Measurements from ENCODE around the gene CEP63. TPM values are rescaled to one million over a fixed set of nuclear protein-coding genes. Genes with fewer than 3 reads are reported as not detected.

CEP63 gene
- total RNA-seq, 4 donors from 2014 or later = 21.3 to 26.5 (median 24.3) TPM

GRCh38 chr3:134522541-134522940, 36.7 kb downstream of the CEP63 start:
- Histone ChIP-seq H3K4me1 (peaks cover under 1 to 3% of the 10 kb centered on the region in 2 donors), H3K36me3 (no peaks in the 10 kb centered on the region)
- TF ChIP-seq POLR2A (IDR thresholded peaks at IDR 0.05) (no peak), CTCF (IDR thresholded peaks at IDR 0.05) (no peak)

DNA sequence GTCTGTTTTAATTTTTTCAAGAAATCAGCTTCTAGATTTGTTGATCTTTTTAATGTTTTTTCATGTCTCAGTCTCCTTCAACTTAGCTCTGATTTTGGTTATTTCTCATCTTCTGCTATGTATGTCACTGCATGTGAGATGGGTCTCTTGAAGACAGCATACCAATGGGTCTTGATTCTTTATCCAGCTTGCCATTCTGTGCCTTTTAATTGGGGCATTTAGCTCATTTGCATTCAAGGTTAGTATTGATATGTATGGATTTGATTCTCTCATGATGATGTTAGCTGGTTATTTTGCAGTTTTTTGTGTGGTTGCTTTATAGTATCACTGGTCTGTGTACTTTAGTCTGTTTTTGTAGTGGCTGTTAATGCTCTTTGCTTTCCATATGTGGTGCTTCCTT, 39.4 kb downstream of the CEP63 start:
- DNase-seq = no peak
- no peak overlapping the region for H3K4me3 ChIP-seq (replicated peaks in 1 of 3)
- no peaks in the 10 kb centered on the region for H3K36me3 ChIP-seq
- H3K27me3 ChIP-seq = no peaks in the 10 kb centered on the region
- H3K27ac ChIP-seq = no peak overlapping the region
- H3K4me1 ChIP-seq = no peaks in the 10 kb centered on the region
- H3K9me3 ChIP-seq = no peaks in the 10 kb centered on the region
- TF ChIP-seq POLR2A (IDR thresholded peaks at IDR 0.05) (no peak), CTCF (IDR thresholded peaks at IDR 0.05) (no peak)
- intact Hi-C loops (cut with DNase I) = no loop called here

More at GRCh38 chr3:134522541-134522940, 36.7 kb downstream of the CEP63 start:
- Histone ChIP-seq H3K27me3 (no peaks in the 10 kb centered on the region), H3K9me3 (no peaks in the 10 kb centered on the region), H3K4me3 (replicated peaks in 1 of 3) (no peak overlapping the region), H3K27ac (no peak overlapping the region)
- 98 to 99% methylated on average over 6 of the region's 6 CpGs for WGBS, 2 donors
- no peak for DNase-seq
- intact Hi-C loops (cut with DNase I) = no loop called here

DNA sequence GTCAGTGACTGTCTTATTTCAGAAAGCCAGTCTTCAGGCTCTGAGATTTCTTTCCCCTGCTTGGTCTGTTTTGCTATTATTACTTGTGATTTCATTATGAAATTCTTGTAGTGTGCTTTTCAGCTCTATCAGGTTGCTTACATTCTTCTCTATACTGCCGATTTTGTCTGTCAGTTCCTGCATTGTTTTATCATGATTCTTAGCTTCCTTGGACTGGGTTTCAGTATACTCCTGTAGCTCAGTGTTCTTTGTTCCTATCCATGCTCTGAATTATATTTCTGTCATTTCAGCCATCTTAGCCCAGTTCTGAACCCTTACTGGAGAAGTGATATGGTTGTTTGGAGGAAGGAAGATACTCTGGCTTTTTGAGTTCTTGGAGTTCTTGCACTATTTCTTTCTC, 40.5 kb downstream of the CEP63 start:
- 96 to 97% methylated on average over 1 of the region's 1 CpG for WGBS, 2 donors
- Histone ChIP-seq H3K9me3 (no peaks in the 10 kb centered on the region), H3K27ac (no peak overlapping the region), H3K36me3 (no peaks in the 10 kb centered on the region), H3K4me3 (replicated peaks in 1 of 3) (no peak overlapping the region), H3K4me1 (no peaks in the 10 kb centered on the region), H3K27me3 (no peaks in the 10 kb centered on the region)
- intact Hi-C loops (cut with DNase I) = no loop called here
- no peak for DNase-seq
- TF ChIP-seq POLR2A (IDR thresholded peaks at IDR 0.05) = no peak
- no peak for TF ChIP-seq CTCF (IDR thresholded peaks at IDR 0.05)

- Histone ChIP-seq H3K4me1 (no peaks in the 10 kb centered on the region), H3K9me3 (no peaks in the 10 kb centered on the region), H3K27me3 (no peaks in the 10 kb centered on the region), H3K36me3 (no peaks in the 10 kb centered on the region), H3K27ac (no peak overlapping the region), H3K4me3 (replicated peaks in 1 of 3) (no peak overlapping the region)
- 92 to 100% methylated on average over 3 to 4 of the region's 4 CpGs for WGBS, 2 donors
- no peak for DNase-seq
- intact Hi-C loops (cut with DNase I) = no loop called here
- no peak for TF ChIP-seq POLR2A (IDR thresholded peaks at IDR 0.05)
- no peak for TF ChIP-seq CTCF (IDR thresholded peaks at IDR 0.05)
These were observed 41.2 kb downstream of the CEP63 start for GRCh38 chr3:134527037-134527436.

- H3K27ac ChIP-seq = no peak overlapping the region
- intact Hi-C loops (cut with DNase I) = no loop called here
- TF ChIP-seq POLR2A (IDR thresholded peaks at IDR 0.05) = no peak
- no peak for TF ChIP-seq CTCF (IDR thresholded peaks at IDR 0.05)
- no peaks in the 10 kb centered on the region for H3K9me3 ChIP-seq
- no peaks in the 10 kb centered on the region for H3K4me1 ChIP-seq
- no peaks in the 10 kb centered on the region for H3K36me3 ChIP-seq
- no peaks in the 10 kb centered on the region for H3K27me3 ChIP-seq
- H3K4me3 ChIP-seq (replicated peaks in 1 of 3) = no peak overlapping the region
- DNase-seq = no peak
- WGBS, 2 donors = 96 to 97% methylated on average over 7 of the region's 7 CpGs
These were observed 41.8 kb downstream of the CEP63 start for GRCh38 chr3:134527538-134528186.
